ENCODE data around the gene SNAI1. TPM values are rescaled to one million over a fixed set of nuclear protein-coding genes. Genes with fewer than 3 reads are reported as not detected.

The SNAI1 gene
- polyA plus RNA-seq, 1 experiment = 2.3 TPM

DNA sequence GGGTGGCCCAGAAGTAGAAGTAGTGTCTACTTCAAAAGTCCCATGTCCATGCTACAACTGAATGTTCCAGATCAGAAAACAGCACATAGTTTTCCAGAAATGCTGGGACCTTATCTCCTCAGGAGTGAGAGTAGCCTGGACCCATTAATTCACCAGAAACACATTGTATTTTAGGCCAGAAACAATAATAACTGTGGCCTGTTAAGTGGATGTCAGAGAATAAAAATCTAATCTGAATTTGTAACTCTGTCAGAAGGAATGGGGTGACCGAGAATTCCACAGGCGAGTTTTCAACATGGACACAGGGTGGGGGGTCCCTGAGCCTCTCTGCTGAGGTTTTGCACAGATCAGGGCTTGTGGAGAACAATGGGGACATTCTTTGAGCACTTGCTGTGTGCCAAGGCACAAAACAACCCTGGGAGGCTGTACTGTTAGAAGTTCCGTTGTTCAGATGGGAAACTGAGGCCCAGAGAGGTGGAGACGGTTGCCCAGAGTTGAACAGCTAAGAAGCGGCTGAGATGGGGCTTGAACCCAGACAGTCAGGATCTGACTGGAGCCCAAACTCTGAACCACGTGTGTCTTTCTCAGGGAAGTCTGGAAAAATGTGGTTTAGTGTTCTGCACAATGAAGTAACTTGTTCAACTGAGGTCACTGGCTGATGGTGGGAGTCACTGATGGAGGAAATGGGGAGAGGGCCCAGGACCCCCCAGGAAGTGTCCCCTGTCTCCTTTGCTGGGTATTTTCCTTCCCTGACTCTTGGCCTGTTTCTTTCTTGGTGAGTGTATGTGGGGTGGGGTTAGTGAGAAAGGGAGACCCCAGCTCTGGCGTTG lies 44.2 kb downstream of the SNAI1 start:
- TF ChIP-seq, protein P1, sequence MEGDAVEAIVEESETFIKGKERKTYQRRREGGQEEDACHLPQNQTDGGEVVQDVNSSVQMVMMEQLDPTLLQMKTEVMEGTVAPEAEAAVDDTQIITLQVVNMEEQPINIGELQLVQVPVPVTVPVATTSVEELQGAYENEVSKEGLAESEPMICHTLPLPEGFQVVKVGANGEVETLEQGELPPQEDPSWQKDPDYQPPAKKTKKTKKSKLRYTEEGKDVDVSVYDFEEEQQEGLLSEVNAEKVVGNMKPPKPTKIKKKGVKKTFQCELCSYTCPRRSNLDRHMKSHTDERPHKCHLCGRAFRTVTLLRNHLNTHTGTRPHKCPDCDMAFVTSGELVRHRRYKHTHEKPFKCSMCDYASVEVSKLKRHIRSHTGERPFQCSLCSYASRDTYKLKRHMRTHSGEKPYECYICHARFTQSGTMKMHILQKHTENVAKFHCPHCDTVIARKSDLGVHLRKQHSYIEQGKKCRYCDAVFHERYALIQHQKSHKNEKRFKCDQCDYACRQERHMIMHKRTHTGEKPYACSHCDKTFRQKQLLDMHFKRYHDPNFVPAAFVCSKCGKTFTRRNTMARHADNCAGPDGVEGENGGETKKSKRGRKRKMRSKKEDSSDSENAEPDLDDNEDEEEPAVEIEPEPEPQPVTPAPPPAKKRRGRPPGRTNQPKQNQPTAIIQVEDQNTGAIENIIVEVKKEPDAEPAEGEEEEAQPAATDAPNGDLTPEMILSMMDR (IDR thresholded peaks at IDR 0.05; ENCODE audit: low read depth, low read length) = no peak
- Histone ChIP-seq H3K27ac (ENCODE audit: low read depth, low read length) (no peak overlapping the region), H3K9me3 (ENCODE audit: control insufficient read depth, insufficient read depth, low read length) (peaks cover 12% of the 10 kb centered on the region), H3K4me3 (ENCODE audit: low read depth, low read length) (no peak overlapping the region), H3K27me3 (ENCODE audit: control insufficient read depth, insufficient read depth, low read length) (no peaks in the 10 kb centered on the region)
- POLR2A ChIA-PET = no interaction called here
- CTCF ChIA-PET = no interaction called here
- no peak for DNase-seq (ENCODE audit: low read depth, low spot score)

DNA sequence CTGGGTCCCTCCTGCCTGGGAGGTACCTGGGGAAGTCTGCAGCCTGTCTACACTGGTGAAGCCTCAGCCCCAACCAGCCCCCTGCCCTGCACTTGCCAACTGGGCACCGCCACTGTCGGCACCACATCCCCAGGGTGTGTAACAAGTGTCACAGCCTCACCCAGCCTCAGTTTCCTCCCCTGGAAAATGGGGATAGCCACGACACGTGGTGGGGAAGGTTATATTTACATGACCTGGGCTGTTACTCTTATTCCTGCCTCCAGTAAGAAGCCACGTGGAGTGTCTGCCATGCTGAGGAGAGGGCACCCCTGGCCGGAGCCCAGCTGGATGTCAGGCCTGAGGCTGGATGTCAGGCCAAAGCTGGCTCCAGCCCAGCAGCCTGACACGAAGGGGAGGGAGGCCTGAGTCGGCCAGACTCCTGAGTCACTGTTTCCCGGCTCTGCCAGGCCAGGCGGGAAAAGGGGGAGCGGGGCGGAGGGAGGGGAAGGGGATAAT lies 44.9 kb downstream of the SNAI1 start:
- POLR2A ChIA-PET = no interaction called here
- DNase-seq (ENCODE audit: low read depth, low spot score) = peak; percentile 53
- H3K9me3 ChIP-seq (ENCODE audit: control insufficient read depth, insufficient read depth, low read length) = peaks cover 12% of the 10 kb centered on the region
- TF ChIP-seq, protein P1 (IDR thresholded peaks at IDR 0.05; ENCODE audit: low read depth, low read length) = no peak
- CTCF ChIA-PET = no interaction called here
- H3K4me3 ChIP-seq (ENCODE audit: low read depth, low read length) = no peak overlapping the region
- no peak overlapping the region for H3K27ac ChIP-seq (ENCODE audit: low read depth, low read length)
- no peaks in the 10 kb centered on the region for H3K27me3 ChIP-seq (ENCODE audit: control insufficient read depth, insufficient read depth, low read length)

DNA sequence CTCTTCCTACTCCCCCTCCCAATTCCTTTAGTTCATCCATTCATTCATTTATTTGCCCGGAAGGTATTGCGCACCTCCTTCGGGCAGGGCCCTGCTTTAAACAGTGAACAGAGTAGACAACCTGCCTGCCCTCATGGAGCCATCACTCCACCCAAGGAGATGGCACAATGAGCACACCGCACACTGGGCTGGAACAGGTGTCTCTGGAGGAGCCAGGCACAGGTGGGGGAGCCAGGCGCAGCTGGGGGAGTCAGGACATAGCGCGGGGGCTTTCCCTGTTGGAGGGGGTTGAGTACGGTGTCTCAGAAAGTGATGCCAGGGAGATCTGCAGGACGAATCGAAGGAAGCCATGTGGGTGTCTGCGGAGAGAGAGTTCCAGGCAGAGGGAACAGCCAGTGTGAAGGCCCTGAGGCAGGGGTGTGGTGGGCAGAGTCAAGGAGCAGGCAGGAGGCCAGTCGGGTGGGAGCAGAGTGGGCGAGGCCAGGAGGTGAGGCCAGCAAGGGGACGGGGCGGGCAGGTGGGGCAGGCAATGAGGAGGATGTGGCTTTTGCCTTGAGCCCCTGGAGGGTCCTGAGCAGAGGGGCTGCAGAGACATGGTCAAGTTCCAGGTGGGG lies 46.4 kb downstream of the SNAI1 start:
- no peak for DNase-seq (ENCODE audit: low read depth, low spot score)
- POLR2A ChIA-PET = no interaction called here
- CTCF ChIA-PET = interaction anchor here (1.0 kb wide), 1 partner anchor 50 kb away, joined by 3 read pairs; no protein-coding TSS in a partner anchor

DNA sequence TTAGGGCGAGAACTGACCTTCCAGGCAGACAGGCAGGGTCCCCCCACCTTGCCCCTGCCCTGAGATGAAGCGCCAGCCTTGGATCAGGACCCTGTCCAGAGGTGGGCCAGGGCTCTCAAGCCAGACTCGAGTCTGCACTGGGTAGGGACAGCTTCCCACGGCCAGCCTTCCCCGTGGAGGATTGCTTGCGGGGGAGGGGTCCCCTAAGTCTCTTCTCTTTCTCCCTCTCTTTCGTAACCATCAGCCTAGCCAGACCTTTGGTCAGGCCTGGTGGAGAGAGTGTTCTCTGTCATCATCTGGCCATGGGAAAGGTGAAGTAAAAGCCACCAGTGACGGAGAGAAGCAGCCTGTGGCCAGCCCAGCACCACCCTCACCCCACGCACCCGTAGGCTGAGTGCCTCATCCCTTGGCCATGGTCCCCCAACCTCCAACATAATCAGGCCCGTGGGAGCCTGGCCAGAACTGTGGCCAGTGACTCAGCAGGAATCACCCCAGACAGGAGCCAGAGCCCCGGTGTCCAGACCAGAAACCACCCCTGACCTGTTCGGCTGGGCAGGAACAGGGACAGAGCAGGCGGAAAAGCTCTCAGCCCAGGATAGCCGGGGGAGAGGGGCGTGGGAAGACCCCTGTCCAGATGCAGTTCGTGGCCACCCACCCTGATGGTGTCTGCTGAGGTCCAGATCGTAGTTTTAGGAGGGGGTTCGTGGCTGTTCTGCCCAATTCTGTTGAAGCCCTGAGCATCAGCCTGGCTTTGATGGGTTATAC lies 47.1 kb downstream of the SNAI1 start:
- Histone ChIP-seq H3K27ac (ENCODE audit: low read depth, low read length) (peak overlapping the region; percentile 75), H3K4me3 (ENCODE audit: low read depth, low read length) (no peak overlapping the region), H3K9me3 (ENCODE audit: control insufficient read depth, insufficient read depth, low read length) (peaks cover 12% of the 10 kb centered on the region), H3K27me3 (ENCODE audit: control insufficient read depth, insufficient read depth, low read length) (no peaks in the 10 kb centered on the region)
- DNase-seq (ENCODE audit: low read depth, low spot score) = peak; percentile 64
- TF ChIP-seq, protein P1 (IDR thresholded peaks at IDR 0.05; ENCODE audit: low read depth, low read length) = no peak
- ChIA-PET POLR2A (interaction anchor here (0.6 to 0.7 kb wide), 3 partner anchors 35 to 531 kb away, joined by 3 to 10 read pairs (median 3); no protein-coding TSS in a partner anchor), CTCF (interaction anchor here (1.5 kb wide), 1 partner anchor 42 kb away, joined by 4 read pairs; no protein-coding TSS in a partner anchor)

More for the DNA sequence above, 46.4 kb downstream of the SNAI1 start:
- Histone ChIP-seq H3K27me3 (ENCODE audit: control insufficient read depth, insufficient read depth, low read length) (no peaks in the 10 kb centered on the region), H3K9me3 (ENCODE audit: control insufficient read depth, insufficient read depth, low read length) (peaks cover 12% of the 10 kb centered on the region), H3K27ac (ENCODE audit: low read depth, low read length) (peak overlapping the region; percentile 75), H3K4me3 (ENCODE audit: low read depth, low read length) (no peak overlapping the region)
- TF ChIP-seq, protein P1 (IDR thresholded peaks at IDR 0.05; ENCODE audit: low read depth, low read length) = no peak

All from AG04450 (cell line).